HEK293 (cell line): Measurements from ENCODE around the gene ANKFN1.

ENCODE experiments used
- CTCF ChIA-PET: fragments of 350-600 bp; formaldehyde crosslinking; extraction: SDS; loops from one replicate; lab custom pipeline; 2021; ENCODE audit warnings: antibody characterized with exemption; lab: Yijun Ruan, JAX
- POLR2A ChIA-PET: fragments of 300-600 bp; formaldehyde crosslinking; extraction: SDS; loops from one replicate; lab custom pipeline; 2020; ENCODE audit warnings: antibody characterized with exemption, inconsistent platforms; lab: Yijun Ruan, JAX
- H3K27ac ChIP-seq: fragments of 200-500 bp; sonication (Bioruptor generic); 2 replicates; pipeline ENCODE4 v1.5.1; 2014; ENCODE audit warnings: low read depth, low read length, control low read depth, inconsistent platforms; ENCODE audit errors: extremely low read depth
- H3K36me3 ChIP-seq, 2 experiments: fragments of 200-500 bp in 1 of 2; sonication (Bioruptor generic) in 1 of 2; 1 replicate in 1 of 2; 2 replicates in 1 of 2; pipeline ENCODE4 v1.5.1; 2014 to 2017; ENCODE audit warnings: inconsistent platforms in 2 of 2, low read length in 2 of 2; ENCODE audit not compliant: control insufficient read depth in 2 of 2, insufficient read depth in 1 of 2
- H3K4me1 ChIP-seq: fragments of 200-500 bp; sonication (Bioruptor generic); 2 replicates; pipeline ENCODE4 v1.5.1; 2014; ENCODE audit warnings: mild to moderate bottlenecking, low read length, inconsistent platforms; ENCODE audit not compliant: control insufficient read depth, insufficient read depth
- H3K4me3 ChIP-seq: 2 replicates; pipeline ENCODE4 v1.5.1; 2011; ENCODE audit warnings: low read depth, mild to moderate bottlenecking, control low read depth, low read length, moderate library complexity
- H3K9me3 ChIP-seq: fragments of 200-500 bp; sonication (Bioruptor generic); 2 replicates; pipeline ENCODE4 v1.5.1; 2014; ENCODE audit warnings: low read depth, low read length, inconsistent platforms; ENCODE audit not compliant: control insufficient read depth, insufficient read depth
- HIC1 ChIP-seq: fragments of 450-650 bp; formaldehyde crosslinking; IDR thresholded peaks from 2 replicates; pipeline ENCODE4 v1.5.1; 2016; ENCODE audit warnings: missing biosample characterization, missing genetic modification characterization
- HOXC10 ChIP-seq: sonication (generic); formaldehyde crosslinking; IDR thresholded peaks from 2 replicates; pipeline ENCODE4 v1.8.1; 2023; ENCODE audit warnings: mild to moderate bottlenecking, missing genetic modification reagents
- MEIS1 ChIP-seq: sonication (generic); formaldehyde crosslinking; IDR thresholded peaks from 2 replicates; pipeline ENCODE4 v1.8.1; 2022; ENCODE audit warnings: missing genetic modification reagents, mild to moderate bottlenecking, borderline replicate concordance
- SP7 ChIP-seq: fragments of 450-650 bp; formaldehyde crosslinking; IDR thresholded peaks from 2 replicates; pipeline ENCODE4 v1.5.1; 2016; ENCODE audit warnings: missing biosample characterization, missing genetic modification characterization
- ZBTB20 ChIP-seq: fragments of 450-650 bp; formaldehyde crosslinking; IDR thresholded peaks from 2 replicates; pipeline ENCODE4 v1.5.1; 2016; ENCODE audit warnings: missing biosample characterization, missing genetic modification characterization
- ZFP41 ChIP-seq: fragments of 450-650 bp; formaldehyde crosslinking; IDR thresholded peaks from 2 replicates; pipeline ENCODE4 v1.5.1; 2016; ENCODE audit warnings: missing biosample characterization, missing genetic modification characterization, borderline replicate concordance
- ZNF114 ChIP-seq: fragments of 450-650 bp; formaldehyde crosslinking; IDR thresholded peaks from 2 replicates; pipeline ENCODE4 v1.5.0; 2017; ENCODE audit warnings: missing biosample characterization, missing genetic modification characterization
- ZNF140 ChIP-seq: fragments of 450-650 bp; formaldehyde crosslinking; IDR thresholded peaks from 2 replicates; pipeline ENCODE4 v1.5.1; 2016; ENCODE audit warnings: missing biosample characterization, missing genetic modification characterization
- ZNF16 ChIP-seq: fragments of 450-650 bp; formaldehyde crosslinking; IDR thresholded peaks from 2 replicates; pipeline ENCODE4 v1.5.1; 2016; ENCODE audit warnings: low read depth, missing biosample characterization, missing genetic modification characterization
- ZNF416 ChIP-seq: fragments of 450-650 bp; formaldehyde crosslinking; IDR thresholded peaks from 2 replicates; pipeline ENCODE4 v1.5.1; 2016; ENCODE audit warnings: missing biosample characterization, missing genetic modification characterization
- ZNF423 ChIP-seq: fragments of 450-650 bp; formaldehyde crosslinking; IDR thresholded peaks from 2 replicates; pipeline ENCODE4 v1.5.1; 2016; ENCODE audit warnings: missing biosample characterization, missing genetic modification characterization
- ZNF558 ChIP-seq: fragments of 450-650 bp; formaldehyde crosslinking; IDR thresholded peaks from 2 replicates; pipeline ENCODE4 v1.5.1; 2016; ENCODE audit warnings: missing biosample characterization, missing genetic modification characterization
- ZNF561 ChIP-seq: fragments of 450-650 bp; IDR thresholded peaks from 2 replicates; pipeline ENCODE4 v1.5.1; 2018; ENCODE audit warnings: missing biosample characterization, missing genetic modification characterization, borderline replicate concordance
- ZNF571 ChIP-seq: fragments of 450-650 bp; formaldehyde crosslinking; IDR thresholded peaks from 2 replicates; pipeline ENCODE4 v1.5.0; 2017; ENCODE audit warnings: missing biosample characterization, missing genetic modification characterization
- ZNF692 ChIP-seq: fragments of 450-650 bp; formaldehyde crosslinking; IDR thresholded peaks from 2 replicates; pipeline ENCODE4 v1.5.1; 2016; ENCODE audit warnings: missing biosample characterization, missing genetic modification characterization
- ZNF704 ChIP-seq: fragments of 450-650 bp; formaldehyde crosslinking; IDR thresholded peaks from 2 replicates; pipeline ENCODE4 v1.5.1; 2016; ENCODE audit warnings: missing biosample characterization, missing genetic modification characterization
- TF ChIP-seq, protein P1 (sequence below): fragments of 450-650 bp; formaldehyde crosslinking; IDR thresholded peaks from 2 replicates; pipeline ENCODE4 v1.5.1; 2016; ENCODE audit warnings: missing biosample characterization, missing genetic modification characterization
- TF ChIP-seq, protein P2 (sequence below): fragments of 450-650 bp; formaldehyde crosslinking; IDR thresholded peaks from 2 replicates; pipeline ENCODE4 v1.5.1; 2017; ENCODE audit warnings: missing biosample characterization, missing genetic modification characterization

The ANKFN1 gene

GRCh38 chr17:56425483-56425882, 272.2 kb downstream of the ANKFN1 start:
- Histone ChIP-seq H3K27ac (no peak overlapping the region), H3K4me1 (no peaks in the 10 kb centered on the region), H3K4me3 (no peak overlapping the region), H3K9me3 (no peaks in the 10 kb centered on the region), H3K36me3 (no peaks in the 10 kb centered on the region)
- TF ChIP-seq, protein P1, sequence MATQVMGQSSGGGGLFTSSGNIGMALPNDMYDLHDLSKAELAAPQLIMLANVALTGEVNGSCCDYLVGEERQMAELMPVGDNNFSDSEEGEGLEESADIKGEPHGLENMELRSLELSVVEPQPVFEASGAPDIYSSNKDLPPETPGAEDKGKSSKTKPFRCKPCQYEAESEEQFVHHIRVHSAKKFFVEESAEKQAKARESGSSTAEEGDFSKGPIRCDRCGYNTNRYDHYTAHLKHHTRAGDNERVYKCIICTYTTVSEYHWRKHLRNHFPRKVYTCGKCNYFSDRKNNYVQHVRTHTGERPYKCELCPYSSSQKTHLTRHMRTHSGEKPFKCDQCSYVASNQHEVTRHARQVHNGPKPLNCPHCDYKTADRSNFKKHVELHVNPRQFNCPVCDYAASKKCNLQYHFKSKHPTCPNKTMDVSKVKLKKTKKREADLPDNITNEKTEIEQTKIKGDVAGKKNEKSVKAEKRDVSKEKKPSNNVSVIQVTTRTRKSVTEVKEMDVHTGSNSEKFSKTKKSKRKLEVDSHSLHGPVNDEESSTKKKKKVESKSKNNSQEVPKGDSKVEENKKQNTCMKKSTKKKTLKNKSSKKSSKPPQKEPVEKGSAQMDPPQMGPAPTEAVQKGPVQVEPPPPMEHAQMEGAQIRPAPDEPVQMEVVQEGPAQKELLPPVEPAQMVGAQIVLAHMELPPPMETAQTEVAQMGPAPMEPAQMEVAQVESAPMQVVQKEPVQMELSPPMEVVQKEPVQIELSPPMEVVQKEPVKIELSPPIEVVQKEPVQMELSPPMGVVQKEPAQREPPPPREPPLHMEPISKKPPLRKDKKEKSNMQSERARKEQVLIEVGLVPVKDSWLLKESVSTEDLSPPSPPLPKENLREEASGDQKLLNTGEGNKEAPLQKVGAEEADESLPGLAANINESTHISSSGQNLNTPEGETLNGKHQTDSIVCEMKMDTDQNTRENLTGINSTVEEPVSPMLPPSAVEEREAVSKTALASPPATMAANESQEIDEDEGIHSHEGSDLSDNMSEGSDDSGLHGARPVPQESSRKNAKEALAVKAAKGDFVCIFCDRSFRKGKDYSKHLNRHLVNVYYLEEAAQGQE (tag by site-specific recombination) = no peak
- TF ChIP-seq ZNF571 (tag by site-specific recombination) (no peak), ZFP41 (tag by site-specific recombination) (no peak), ZNF16 (tag by site-specific recombination) (no peak), HIC1 (tag by site-specific recombination) (no peak), ZNF692 (tag by site-specific recombination) (no peak), ZNF114 (tag by site-specific recombination) (no peak), SP7 (tag by site-specific recombination) (no peak), MEIS1 (CRISPR knock-in tag) (no peak), ZNF558 (tag by site-specific recombination) (no peak), ZNF416 (tag by site-specific recombination) (no peak), ZBTB20 (no peak), ZNF140 (tag by site-specific recombination) (no peak), HOXC10 (CRISPR knock-in tag) (no peak)
- TF ChIP-seq, protein P2, sequence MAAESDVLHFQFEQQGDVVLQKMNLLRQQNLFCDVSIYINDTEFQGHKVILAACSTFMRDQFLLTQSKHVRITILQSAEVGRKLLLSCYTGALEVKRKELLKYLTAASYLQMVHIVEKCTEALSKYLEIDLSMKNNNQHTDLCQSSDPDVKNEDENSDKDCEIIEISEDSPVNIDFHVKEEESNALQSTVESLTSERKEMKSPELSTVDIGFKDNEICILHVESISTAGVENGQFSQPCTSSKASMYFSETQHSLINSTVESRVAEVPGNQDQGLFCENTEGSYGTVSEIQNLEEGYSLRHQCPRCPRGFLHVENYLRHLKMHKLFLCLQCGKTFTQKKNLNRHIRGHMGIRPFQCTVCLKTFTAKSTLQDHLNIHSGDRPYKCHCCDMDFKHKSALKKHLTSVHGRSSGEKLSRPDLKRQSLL (tag by site-specific recombination) = no peak
- CTCF ChIA-PET = interaction anchor here (0.7 kb wide), 1 partner anchor 298 kb away, joined by 3 read pairs; no protein-coding TSS in a partner anchor
- POLR2A ChIA-PET = no interaction called here

DNA sequence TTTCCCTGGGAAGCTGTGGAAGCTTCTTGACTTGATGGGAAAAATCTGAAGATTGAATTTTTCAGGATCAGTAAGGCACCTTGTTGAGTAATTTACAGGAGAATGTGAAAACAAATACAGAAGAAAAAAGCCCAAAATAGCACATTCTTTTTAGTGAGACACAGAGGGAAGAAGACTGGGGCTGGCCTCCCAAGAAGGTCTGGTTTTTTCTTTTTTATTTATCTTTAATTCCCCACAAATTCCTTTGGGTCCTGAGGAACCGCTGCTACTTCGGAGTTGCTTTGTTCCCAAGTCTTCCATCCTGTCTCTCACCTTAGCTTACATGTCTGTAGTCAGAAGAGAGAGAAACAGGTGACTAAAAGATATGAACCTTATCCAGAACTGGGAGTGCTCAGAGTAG, 273.6 kb downstream of the ANKFN1 start:
- Histone ChIP-seq H3K9me3 (no peaks in the 10 kb centered on the region), H3K27ac (no peak overlapping the region), H3K4me3 (no peak overlapping the region), H3K4me1 (no peaks in the 10 kb centered on the region), H3K36me3 (no peaks in the 10 kb centered on the region)
- POLR2A ChIA-PET = no interaction called here
- CTCF ChIA-PET = interaction anchor here (0.6 to 0.7 kb wide), 3 partner anchors 37 to 227 kb away, joined by 3 to 4 read pairs (median 3); no protein-coding TSS in a partner anchor
- TF ChIP-seq ZNF704 (tag by site-specific recombination) = no peak
- TF ChIP-seq ZNF423 (tag by site-specific recombination) = no peak
- TF ChIP-seq ZNF114 (tag by site-specific recombination) = no peak
- no peak for TF ChIP-seq ZNF561 (tag by site-specific recombination)
